ENCODE results near the gene CRYL1.

GRCh38 chr13:20388184-20388583 is 137.5 kb downstream of the CRYL1 start:
- TF ChIP-seq CTCF (IDR thresholded peaks at IDR 0.05; ENCODE audit: low read length) (no peak), EZH2 (optimal IDR thresholded peaks at IDR 0.05; ENCODE audit: low read depth, low read length) (no peak), EZH2phosphoT487 (IDR thresholded peaks at IDR 0.05; ENCODE audit: low read length) (no peak)

Measured in MM.1S (cell line).